ENCODE measurements around the gene ELMO1.
A peak's percentile ranks its signal among the peaks of the same experiment; 100 is the strongest.

The ELMO1 gene

GRCh38 chr7:37248396-37248861 lies 200.2 kb downstream of the ELMO1 start:
- no peak overlapping the region for H3K4me3 ChIP-seq (ENCODE audit: severe bottlenecking)
- TF ChIP-seq CTCF (IDR thresholded peaks at IDR 0.05; ENCODE audit: poor library complexity, severe bottlenecking), result no peak
- no peak overlapping the region for H3K27ac ChIP-seq (ENCODE audit: poor library complexity, severe bottlenecking)
- H3K9me3 ChIP-seq (ENCODE audit: severe bottlenecking), result no peaks in the 10 kb centered on the region
- DNase-seq (ENCODE audit: low spot score) (no peak), ATAC-seq (ENCODE audit: low read depth) (no peak)
- H3K27me3 ChIP-seq (ENCODE audit: insufficient read depth, poor library complexity, severe bottlenecking), result peaks cover 6% of the 10 kb centered on the region
- H3K36me3 ChIP-seq (ENCODE audit: low read depth), result no peaks in the 10 kb centered on the region
- H3K4me1 ChIP-seq (ENCODE audit: insufficient read depth, poor library complexity, severe bottlenecking), result no peaks in the 10 kb centered on the region

- DNase-seq (ENCODE audit: low spot score) (no peak), ATAC-seq (ENCODE audit: low read depth) (peak; percentile 58; the same call in 2 of the 3 replicates)
- Histone ChIP-seq H3K9me3 (ENCODE audit: severe bottlenecking) (no peaks in the 10 kb centered on the region), H3K27me3 (ENCODE audit: insufficient read depth, poor library complexity, severe bottlenecking) (peaks cover 6% of the 10 kb centered on the region), H3K27ac (ENCODE audit: poor library complexity, severe bottlenecking) (no peak overlapping the region), H3K4me3 (ENCODE audit: severe bottlenecking) (no peak overlapping the region), H3K4me1 (ENCODE audit: insufficient read depth, poor library complexity, severe bottlenecking) (no peaks in the 10 kb centered on the region), H3K36me3 (ENCODE audit: low read depth) (no peaks in the 10 kb centered on the region)
- no peak for TF ChIP-seq CTCF (IDR thresholded peaks at IDR 0.05; ENCODE audit: poor library complexity, severe bottlenecking)
Measured at GRCh38 chr7:37247861-37248260, 200.8 kb downstream of the ELMO1 start.

GRCh38 chr7:37245590-37245989 lies 203.1 kb downstream of the ELMO1 start:
- DNase-seq (ENCODE audit: low spot score) (no peak), ATAC-seq (ENCODE audit: low read depth) (no peak)
- no peaks in the 10 kb centered on the region for H3K36me3 ChIP-seq (ENCODE audit: low read depth)
- no peaks in the 10 kb centered on the region for H3K4me1 ChIP-seq (ENCODE audit: insufficient read depth, poor library complexity, severe bottlenecking)
- H3K4me3 ChIP-seq (ENCODE audit: severe bottlenecking), result no peak overlapping the region
- H3K27ac ChIP-seq (ENCODE audit: poor library complexity, severe bottlenecking), result no peak overlapping the region
- no peaks in the 10 kb centered on the region for H3K9me3 ChIP-seq (ENCODE audit: severe bottlenecking)
- no peak for TF ChIP-seq CTCF (IDR thresholded peaks at IDR 0.05; ENCODE audit: poor library complexity, severe bottlenecking)
- no peaks in the 10 kb centered on the region for H3K27me3 ChIP-seq (ENCODE audit: insufficient read depth, poor library complexity, severe bottlenecking)

GRCh38 chr7:37236906-37237305 lies 211.8 kb downstream of the ELMO1 start:
- Histone ChIP-seq H3K4me3 (ENCODE audit: severe bottlenecking) (no peak overlapping the region), H3K4me1 (ENCODE audit: insufficient read depth, poor library complexity, severe bottlenecking) (no peaks in the 10 kb centered on the region), H3K27me3 (ENCODE audit: insufficient read depth, poor library complexity, severe bottlenecking) (peaks cover 6% of the 10 kb centered on the region), H3K36me3 (ENCODE audit: low read depth) (no peaks in the 10 kb centered on the region), H3K9me3 (ENCODE audit: severe bottlenecking) (no peaks in the 10 kb centered on the region), H3K27ac (ENCODE audit: poor library complexity, severe bottlenecking) (no peak overlapping the region)
- no peak for DNase-seq (ENCODE audit: low spot score)
- ATAC-seq (ENCODE audit: low read depth), result no peak
- no peak for TF ChIP-seq CTCF (IDR thresholded peaks at IDR 0.05; ENCODE audit: poor library complexity, severe bottlenecking)

- H3K9me3 ChIP-seq (ENCODE audit: severe bottlenecking), result no peaks in the 10 kb centered on the region
- no peaks in the 10 kb centered on the region for H3K4me1 ChIP-seq (ENCODE audit: insufficient read depth, poor library complexity, severe bottlenecking)
- H3K27ac ChIP-seq (ENCODE audit: poor library complexity, severe bottlenecking), result no peak overlapping the region
- no peak for ATAC-seq (ENCODE audit: low read depth)
- peaks cover 6% of the 10 kb centered on the region for H3K27me3 ChIP-seq (ENCODE audit: insufficient read depth, poor library complexity, severe bottlenecking)
- DNase-seq (ENCODE audit: low spot score), result no peak
- no peak for TF ChIP-seq CTCF (IDR thresholded peaks at IDR 0.05; ENCODE audit: poor library complexity, severe bottlenecking)
- no peaks in the 10 kb centered on the region for H3K36me3 ChIP-seq (ENCODE audit: low read depth)
- no peak overlapping the region for H3K4me3 ChIP-seq (ENCODE audit: severe bottlenecking)
Measured at GRCh38 chr7:37235813-37236212, 212.9 kb downstream of the ELMO1 start.

Measured in RWPE2 (cell line).